Natural killer cell (primary cell): Measurements from ENCODE around the gene P2RX6. TPM values are rescaled to one million over a fixed set of nuclear protein-coding genes. Genes with fewer than 3 reads are reported as not detected.

Experiments
- ATAC-seq, 3 donors: fragments of 150-1000 bp in 2 of 3; fragments of 200-7000 bp in 1 of 3; cut with Tn5 transposase; 1 replicate in 1 of 3; 2 replicates in 2 of 3; pipeline ENCODE4 v1.10.0; 2021; ENCODE audit warnings: mild to moderate bottlenecking in 2 of 3, moderate library complexity in 2 of 3
- DNase-seq, 2 donors: peaks; one replicate each; pipeline versions ENCODE4 v3.0.0 to v3.0.0-alpha.2; 2013 to 2021; ENCODE audit warnings: mixed read lengths in 1 of 2
- H3K27ac ChIP-seq: one replicate; pipeline ENCODE4 v1.5.1; 2013; ENCODE audit warnings: mild to moderate bottlenecking, low read length
- H3K27me3 ChIP-seq: one replicate; pipeline ENCODE4 v1.6.1; 2013; ENCODE audit warnings: low read length; ENCODE audit not compliant: control insufficient read depth, insufficient read depth
- H3K36me3 ChIP-seq: one replicate; pipeline ENCODE4 v1.6.1; 2013; ENCODE audit warnings: low read length; ENCODE audit not compliant: control insufficient read depth, insufficient read depth
- H3K4me1 ChIP-seq: one replicate; pipeline ENCODE4 v1.6.1; 2013; ENCODE audit warnings: low read length; ENCODE audit not compliant: control insufficient read depth, insufficient read depth
- H3K4me3 ChIP-seq: one replicate; pipeline ENCODE4 v1.5.1; 2013; ENCODE audit warnings: low read length
- H3K9me3 ChIP-seq: one replicate; pipeline ENCODE4 v1.6.1; 2013; ENCODE audit warnings: low read length; ENCODE audit not compliant: control insufficient read depth, insufficient read depth
- H3K27ac Mint-ChIP-seq, 2 donors: one replicate each; pipeline ENCODE4 v1.8.0; 2022; ENCODE audit warnings: mild to moderate bottlenecking in 2 of 2, mixed read lengths in 2 of 2, moderate library complexity in 1 of 2
- H3K27me3 Mint-ChIP-seq, 2 donors: one replicate each; pipeline ENCODE4 v1.8.0; 2022; ENCODE audit warnings: low read depth in 2 of 2, mixed read lengths in 2 of 2
- H3K36me3 Mint-ChIP-seq: one replicate; pipeline ENCODE4 v1.8.0; 2022; ENCODE audit warnings: mixed read lengths
- H3K4me1 Mint-ChIP-seq, 2 donors: one replicate each; pipeline ENCODE4 v1.8.0; 2022; ENCODE audit warnings: mixed read lengths in 2 of 2
- H3K4me3 Mint-ChIP-seq: one replicate; pipeline ENCODE4 v1.8.0; 2022; ENCODE audit warnings: mild to moderate bottlenecking, moderate library complexity, mixed read lengths
- H3K9me3 Mint-ChIP-seq, 2 donors: one replicate each; pipeline ENCODE4 v1.8.0; 2022; ENCODE audit warnings: mixed read lengths in 2 of 2
- WGBS: methylation state at CpG from one replicate; pipeline ENCODE4 v1.1.7; 2013; ENCODE audit warnings: missing lambda C conversion rate; ENCODE audit not compliant: insufficient coverage; 5-methylcytosine and 5-hydroxymethylcytosine counted together
- intact Hi-C: fragments of 100-400 bp; cut with micrococcal nuclease; formaldehyde crosslinking; loops from one replicate; pipeline ENCODE4 v1.14.2; 2022
- total RNA-seq, 4 donors: library from RNA; stranded (reverse); fragments of 120-200 nt in 1 of 4; gene quantifications; one replicate each; pipeline versions ENCODE4 v1.2.3 to v1.2.4, GENCODE V29; 2013 to 2022
- TF ChIP-seq, protein P1 (sequence below): fragments of 200-600 bp; IDR thresholded peaks from one replicate; pipeline ENCODE4 v1.8.0; 2022; ENCODE audit warnings: antibody characterized with exemption

P2RX6 gene
- total RNA-seq, 3 donors from 2014 or later (not counting 1 experiment from before 2014, with no cell fraction given), result 0.14 to 0.93 (median 0.18) TPM

- Mint-ChIP-seq H3K9me3 (no peaks in the 10 kb centered on the region), H3K27ac (no peak overlapping the region), H3K4me3 (no peak overlapping the region), H3K27me3 (peaks cover 2 to 7% of the 10 kb centered on the region in 2 donors), H3K36me3 (no peaks in the 10 kb centered on the region), H3K4me1 (no peaks in the 10 kb centered on the region)
- no peaks in the 10 kb centered on the region for H3K27me3 ChIP-seq
- WGBS, result 85% methylated on average over 12 of the region's 12 CpGs
- no peaks in the 10 kb centered on the region for H3K4me1 ChIP-seq
- H3K9me3 ChIP-seq, result no peaks in the 10 kb centered on the region
- intact Hi-C loops, result no loop called here
- H3K27ac ChIP-seq, result no peak overlapping the region
- TF ChIP-seq, protein P1, sequence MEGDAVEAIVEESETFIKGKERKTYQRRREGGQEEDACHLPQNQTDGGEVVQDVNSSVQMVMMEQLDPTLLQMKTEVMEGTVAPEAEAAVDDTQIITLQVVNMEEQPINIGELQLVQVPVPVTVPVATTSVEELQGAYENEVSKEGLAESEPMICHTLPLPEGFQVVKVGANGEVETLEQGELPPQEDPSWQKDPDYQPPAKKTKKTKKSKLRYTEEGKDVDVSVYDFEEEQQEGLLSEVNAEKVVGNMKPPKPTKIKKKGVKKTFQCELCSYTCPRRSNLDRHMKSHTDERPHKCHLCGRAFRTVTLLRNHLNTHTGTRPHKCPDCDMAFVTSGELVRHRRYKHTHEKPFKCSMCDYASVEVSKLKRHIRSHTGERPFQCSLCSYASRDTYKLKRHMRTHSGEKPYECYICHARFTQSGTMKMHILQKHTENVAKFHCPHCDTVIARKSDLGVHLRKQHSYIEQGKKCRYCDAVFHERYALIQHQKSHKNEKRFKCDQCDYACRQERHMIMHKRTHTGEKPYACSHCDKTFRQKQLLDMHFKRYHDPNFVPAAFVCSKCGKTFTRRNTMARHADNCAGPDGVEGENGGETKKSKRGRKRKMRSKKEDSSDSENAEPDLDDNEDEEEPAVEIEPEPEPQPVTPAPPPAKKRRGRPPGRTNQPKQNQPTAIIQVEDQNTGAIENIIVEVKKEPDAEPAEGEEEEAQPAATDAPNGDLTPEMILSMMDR, result no peak
- no peaks in the 10 kb centered on the region for H3K36me3 ChIP-seq
- H3K4me3 ChIP-seq, result no peak overlapping the region
- DNase-seq, result no peak
- ATAC-seq, result no peak
These were observed 53.1 kb downstream of the P2RX6 start for GRCh38 chr22:21067901-21068680.

- DNase-seq (no peak), ATAC-seq (no peak)
- Mint-ChIP-seq H3K27me3 (peaks cover 2 to 7% of the 10 kb centered on the region in 2 donors), H3K27ac (no peak overlapping the region), H3K4me1 (no peaks in the 10 kb centered on the region), H3K9me3 (no peaks in the 10 kb centered on the region), H3K4me3 (no peak overlapping the region), H3K36me3 (no peaks in the 10 kb centered on the region)
- Histone ChIP-seq H3K4me3 (no peak overlapping the region), H3K36me3 (no peaks in the 10 kb centered on the region), H3K27me3 (no peaks in the 10 kb centered on the region), H3K4me1 (no peaks in the 10 kb centered on the region), H3K9me3 (no peaks in the 10 kb centered on the region), H3K27ac (no peak overlapping the region)
- WGBS, result 86% methylated on average over 2 of the region's 4 CpGs
- TF ChIP-seq, protein P1, result no peak
- intact Hi-C loops, result no loop called here
These were observed 53.8 kb downstream of the P2RX6 start for GRCh38 chr22:21068681-21069276.

DNA sequence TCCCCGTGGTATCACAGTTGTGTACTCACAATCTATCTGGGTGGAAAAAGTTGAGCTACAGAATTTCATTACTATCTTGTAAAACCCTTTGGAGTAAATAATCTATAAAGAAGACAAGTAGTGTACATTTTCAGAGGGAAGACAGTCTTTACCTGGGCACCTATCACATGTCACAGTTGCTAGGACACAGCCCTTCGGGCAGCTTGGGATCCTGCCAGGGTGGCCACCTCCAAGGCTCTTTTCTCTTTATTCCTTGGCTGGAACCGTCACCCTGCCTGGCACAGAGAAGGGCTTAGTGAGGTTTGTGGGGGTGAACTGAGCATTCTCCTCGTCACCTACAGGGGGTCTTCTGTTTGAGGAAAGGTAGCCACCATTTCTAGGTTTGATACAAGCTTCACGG, 54.4 kb downstream of the P2RX6 start:
- 80% methylated on average over 4 of the region's 5 CpGs for WGBS
- TF ChIP-seq, protein P1, result no peak
- Mint-ChIP-seq H3K9me3 (no peaks in the 10 kb centered on the region), H3K36me3 (no peaks in the 10 kb centered on the region), H3K4me3 (no peak overlapping the region), H3K4me1 (no peaks in the 10 kb centered on the region), H3K27me3 (peaks cover 2 to 7% of the 10 kb centered on the region in 2 donors), H3K27ac (no peak overlapping the region)
- Histone ChIP-seq H3K4me1 (no peaks in the 10 kb centered on the region), H3K27me3 (no peaks in the 10 kb centered on the region), H3K27ac (no peak overlapping the region), H3K9me3 (no peaks in the 10 kb centered on the region), H3K36me3 (no peaks in the 10 kb centered on the region), H3K4me3 (no peak overlapping the region)
- intact Hi-C loops, result no loop called here
- DNase-seq (no peak), ATAC-seq (no peak)
